Smooth muscle cell (in vitro differentiated cells): ENCODE results near the gene CKMT1B. TPM values are rescaled to one million over a fixed set of nuclear protein-coding genes. Genes with fewer than 3 reads are reported as not detected.
"Not testable (repeated sequence)": the region's sequence is repeated elsewhere in the genome, so short reads cannot be mapped to it uniquely, and the experiment has no call there.

ENCODE experiments used
- DNase-seq: peaks from one replicate; lab custom pipeline; 2025; ENCODE audit not compliant: unreplicated experiment; lab: John Stamatoyannopoulos, UW
- H2AFZ ChIP-seq: fragments of 200-600 bp; sonication (generic); 2 replicates; pipeline ENCODE4 v1.6.0; 2016; ENCODE audit warnings: antibody characterized with exemption, low read depth, mild to moderate bottlenecking
- H3F3A ChIP-seq: fragments of 200-600 bp; sonication (generic); 2 replicates; pipeline ENCODE4 v1.6.0; 2017; ENCODE audit warnings: antibody characterized with exemption, low read depth
- H3K27ac ChIP-seq: fragments of 200-600 bp; sonication (generic); 2 replicates; pipeline ENCODE4 v1.5.1; 2016; ENCODE audit warnings: low read depth, mild to moderate bottlenecking
- H3K27me3 ChIP-seq: fragments of 200-600 bp; sonication (generic); 2 replicates; pipeline ENCODE4 v1.6.1; 2016; ENCODE audit warnings: low read depth, mild to moderate bottlenecking
- H3K36me3 ChIP-seq: fragments of 200-600 bp; sonication (generic); 2 replicates; pipeline ENCODE4 v1.5.1; 2016; ENCODE audit warnings: low read depth
- H3K4me1 ChIP-seq: fragments of 200-600 bp; sonication (generic); 2 replicates; pipeline ENCODE4 v1.5.1; 2016; ENCODE audit warnings: low read depth
- H3K4me2 ChIP-seq: fragments of 200-600 bp; sonication (generic); 2 replicates; pipeline ENCODE4 v1.6.0; 2016; ENCODE audit warnings: mild to moderate bottlenecking
- H3K4me3 ChIP-seq: fragments of 200-600 bp; sonication (generic); 2 replicates; pipeline ENCODE4 v1.5.1; 2016; ENCODE audit warnings: mild to moderate bottlenecking
- H3K79me2 ChIP-seq: fragments of 200-600 bp; sonication (generic); 2 replicates; pipeline ENCODE4 v1.6.0; 2016; ENCODE audit warnings: low read depth, mild to moderate bottlenecking
- H3K9ac ChIP-seq: fragments of 200-600 bp; sonication (generic); 2 replicates; pipeline ENCODE4 v1.6.0; 2016; ENCODE audit warnings: low read depth
- H3K9me3 ChIP-seq: fragments of 200-600 bp; sonication (generic); replicated peaks from 2 replicates; pipeline ENCODE4 v1.5.1; 2016; ENCODE audit warnings: low read depth
- H4K20me1 ChIP-seq: fragments of 200-600 bp; sonication (generic); 2 replicates; pipeline ENCODE4 v1.6.0; 2016; ENCODE audit warnings: low read depth
- WGBS: methylation state at CpG from one replicate; pipeline ENCODE4 v1.1.7; 2016; ENCODE audit warnings: low lambda C conversion rate; 5-methylcytosine and 5-hydroxymethylcytosine counted together
- polyA plus RNA-seq: library from polyadenylated mRNA; unstranded; fragments of >200 nt; fragmentation: Nextera tagmentation; extraction: Ambion mirVana; gene quantifications from 2 replicates; pipeline ENCODE4 v1.2.1, GENCODE V29; 2016
- total RNA-seq: library from RNA; depleted of rRNA; stranded (reverse); fragments of >200 nt; gene quantifications from 2 replicates; pipeline ENCODE4 v1.2.3, GENCODE V29; 2014

Gene CKMT1B
- total and polyA plus RNA-seq, 2 experiments from 2014 or later: 7.2 TPM; not detected in 1

DNA sequence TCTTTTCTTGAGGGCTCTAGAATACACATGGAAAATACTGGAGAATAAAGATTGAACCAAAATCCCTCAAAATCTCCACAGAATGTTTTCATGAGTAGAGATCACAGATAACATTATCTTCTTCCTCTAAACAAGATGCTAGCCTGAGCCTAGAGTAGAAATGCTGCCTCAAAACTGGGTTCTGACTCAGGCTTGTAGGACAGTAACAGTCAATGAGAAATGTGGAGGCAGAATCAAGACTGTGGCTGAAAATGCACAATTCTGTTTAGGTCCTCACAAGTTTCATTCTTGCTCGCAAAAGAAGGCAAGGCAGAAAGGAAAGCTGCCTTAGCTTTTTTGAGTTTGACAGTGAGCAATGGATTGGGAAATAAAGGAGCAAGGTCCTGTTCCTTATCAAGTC, 19.2 kb upstream of the CKMT1B start:
- WGBS: no CpG with 5 or more reads among the region's 1 CpG
- not testable (repeated sequence) for H4K20me1 ChIP-seq, H3K4me3 ChIP-seq, H3K9ac ChIP-seq, H3K36me3 ChIP-seq, H3K27me3 ChIP-seq, H3K27ac ChIP-seq, H3K4me2 ChIP-seq, H3K4me1 ChIP-seq, H2AFZ ChIP-seq, H3K9me3 ChIP-seq, H3K79me2 ChIP-seq, DNase-seq, H3F3A ChIP-seq

DNA sequence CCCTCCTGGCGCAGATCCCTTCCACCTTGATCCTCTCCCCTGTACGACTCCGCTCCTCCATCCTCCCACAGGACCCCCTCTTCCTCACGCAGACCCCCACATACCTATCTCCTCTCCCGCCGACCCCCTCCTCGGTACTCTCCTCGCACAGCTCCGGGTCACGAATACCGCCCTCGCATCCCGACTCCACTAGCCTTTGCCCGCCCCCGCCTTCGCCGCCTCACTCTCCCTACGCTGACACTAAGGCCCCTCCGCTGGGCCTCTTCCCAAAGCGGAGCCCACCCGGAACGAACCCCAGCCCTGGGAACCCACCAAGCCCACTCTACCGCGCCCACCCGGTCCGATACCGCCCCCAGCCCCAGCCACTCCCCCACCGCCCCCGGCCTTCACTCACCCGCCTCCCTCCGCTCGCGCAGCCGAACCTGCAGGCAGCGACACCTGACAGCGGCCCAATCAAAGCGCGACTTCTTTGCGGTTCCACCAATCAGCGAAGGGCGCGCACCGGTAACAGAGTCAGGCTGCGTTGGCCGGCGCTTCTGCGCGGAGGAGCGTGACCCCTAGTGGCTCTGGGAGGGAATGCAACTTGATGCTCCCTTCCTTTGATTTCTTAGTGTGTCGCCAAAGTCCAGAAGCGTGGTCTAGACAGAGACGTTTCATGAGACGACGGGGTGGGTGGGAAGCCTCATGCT, 3.9 kb upstream of the CKMT1B start, which contains the start of gene PPIP5K1:
Gene PPIP5K1 (minus strand): TSS at position 431 of the 689 bp plus-strand sequence. CDS start 5,704 bp downstream, outside the sequence.
- H4K20me1 ChIP-seq, H3K27me3 ChIP-seq, H3K4me2 ChIP-seq, H3K4me1 ChIP-seq, H3K9me3 ChIP-seq, H3K36me3 ChIP-seq, H3K4me3 ChIP-seq, H3K79me2 ChIP-seq, H3F3A ChIP-seq, H3K27ac ChIP-seq, H2AFZ ChIP-seq, H3K9ac ChIP-seq, DNase-seq: not testable (repeated sequence)
- WGBS: no CpG with 5 or more reads among the region's 54 CpGs

GRCh38 chr15:43592841-43593240, 986 bp upstream of the CKMT1B start:
- not testable (repeated sequence) for H3K4me1 ChIP-seq, H3K9me3 ChIP-seq, H3K4me3 ChIP-seq, H3K36me3 ChIP-seq, H3K9ac ChIP-seq, H2AFZ ChIP-seq, H3K27me3 ChIP-seq, H3F3A ChIP-seq, H3K27ac ChIP-seq, H3K79me2 ChIP-seq, H4K20me1 ChIP-seq, DNase-seq, H3K4me2 ChIP-seq
- WGBS: 26% methylated on average over 4 of the region's 8 CpGs

DNA sequence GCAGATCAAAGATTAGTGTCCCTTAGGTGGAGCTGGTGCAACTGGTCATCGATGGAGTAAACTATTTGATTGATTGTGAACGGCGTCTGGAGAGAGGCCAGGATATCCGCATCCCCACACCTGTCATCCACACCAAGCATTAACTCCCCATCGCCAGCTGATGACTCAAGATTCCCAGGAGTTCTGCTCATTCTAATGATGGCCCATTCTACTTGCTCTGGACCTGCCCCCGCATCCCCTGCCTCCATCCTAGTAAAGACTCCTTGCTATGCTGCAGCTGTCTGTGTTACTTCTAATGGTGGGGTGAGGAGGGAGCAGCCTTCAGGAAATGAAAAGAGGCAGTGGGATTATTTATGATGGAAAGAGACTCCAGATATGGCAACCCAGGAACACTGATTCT, 5.3 kb downstream of the CKMT1B start:
- WGBS: 92% methylated on average over 6 of the region's 6 CpGs
- H3K9ac ChIP-seq, H2AFZ ChIP-seq, H3K27me3 ChIP-seq, DNase-seq, H3F3A ChIP-seq, H3K79me2 ChIP-seq, H3K4me2 ChIP-seq, H3K4me1 ChIP-seq, H3K4me3 ChIP-seq, H3K27ac ChIP-seq, H4K20me1 ChIP-seq, H3K9me3 ChIP-seq, H3K36me3 ChIP-seq: not testable (repeated sequence)

DNA sequence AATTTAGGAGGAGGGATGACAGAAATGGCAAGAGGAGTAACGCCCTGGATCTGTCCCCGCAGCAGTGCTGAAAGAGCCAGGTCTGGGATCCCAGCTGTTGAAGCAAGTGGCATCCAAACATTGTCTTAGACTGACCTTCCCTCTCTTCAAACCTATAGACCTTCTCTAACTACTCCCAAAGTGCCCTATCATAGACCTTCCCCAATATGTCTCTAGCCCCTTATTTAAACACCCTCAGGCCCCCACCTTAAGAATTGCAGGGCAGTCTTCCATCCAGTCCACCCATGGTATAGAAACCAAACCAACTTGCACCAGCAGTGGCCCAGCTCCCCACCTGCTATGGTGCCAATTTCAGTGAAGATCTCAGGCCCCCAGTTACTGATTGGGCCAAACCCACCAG, 6.4 kb downstream of the CKMT1B start:
- not testable (repeated sequence) for H3K4me2 ChIP-seq, H3K36me3 ChIP-seq, H3K9ac ChIP-seq, H3K27ac ChIP-seq, H3K27me3 ChIP-seq, H3K4me1 ChIP-seq, H3K4me3 ChIP-seq, H3K9me3 ChIP-seq, H4K20me1 ChIP-seq, H2AFZ ChIP-seq, H3K79me2 ChIP-seq, H3F3A ChIP-seq, DNase-seq
- WGBS: no CpG with 5 or more reads among the region's 2 CpGs

DNA sequence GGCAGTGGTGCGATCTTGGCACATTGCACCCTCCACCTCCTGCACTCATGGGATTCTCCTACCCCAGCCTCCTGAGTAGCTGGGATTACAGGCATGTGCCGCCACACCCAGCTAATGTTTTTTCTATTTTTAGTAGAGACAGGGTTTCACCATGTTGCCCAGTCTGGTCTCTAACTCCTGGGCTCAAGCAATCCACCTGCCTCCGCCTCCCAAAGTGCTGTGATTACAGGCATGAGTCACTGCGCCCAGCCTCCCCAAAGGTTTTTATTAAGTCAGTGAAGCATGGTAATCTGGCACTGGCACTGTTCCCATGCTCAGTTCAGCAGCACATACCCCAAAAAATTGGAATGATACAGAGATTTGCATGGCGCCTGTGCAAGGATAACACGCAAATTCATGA, 8.4 kb downstream of the CKMT1B start:
- not testable (repeated sequence) for H3K4me2 ChIP-seq, H3K4me1 ChIP-seq, H3K36me3 ChIP-seq, H4K20me1 ChIP-seq, H3K27ac ChIP-seq, H2AFZ ChIP-seq, H3K9ac ChIP-seq, H3K79me2 ChIP-seq, H3F3A ChIP-seq, H3K4me3 ChIP-seq, H3K27me3 ChIP-seq, DNase-seq, H3K9me3 ChIP-seq
- 91% methylated on average over 6 of the region's 6 CpGs for WGBS

GRCh38 chr15:43617750-43618149, 23.9 kb downstream of the CKMT1B start:
- H3K27me3 ChIP-seq, H3K4me1 ChIP-seq, H4K20me1 ChIP-seq, H3K36me3 ChIP-seq, H3K9me3 ChIP-seq, H3K4me3 ChIP-seq, H3K9ac ChIP-seq, H3K4me2 ChIP-seq, H3K79me2 ChIP-seq, H3K27ac ChIP-seq, DNase-seq, H3F3A ChIP-seq, H2AFZ ChIP-seq: not testable (repeated sequence)
- WGBS: 65% methylated on average over 5 of the region's 8 CpGs

DNA sequence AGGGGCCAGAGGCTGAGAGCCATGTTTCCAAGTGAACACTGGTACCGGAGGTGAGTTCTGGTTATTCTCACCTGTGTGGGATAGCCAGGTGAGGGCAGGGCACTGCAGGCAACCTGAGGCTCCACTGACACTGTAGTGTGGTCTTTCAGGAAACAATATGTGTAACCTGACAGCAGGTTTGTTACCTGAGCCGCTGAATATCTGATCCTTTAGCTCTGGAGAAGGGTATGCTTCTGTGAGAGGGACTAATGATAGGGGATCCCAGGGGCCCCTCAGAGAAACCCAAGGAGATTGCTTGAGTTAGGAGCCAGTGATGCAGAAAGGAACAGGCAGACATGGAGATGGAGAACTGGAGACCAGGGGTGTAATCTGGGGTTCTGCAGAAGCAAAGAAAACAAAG, 24.9 kb downstream of the CKMT1B start, which contains the start of gene STRC:
Gene STRC (minus strand): TSS at position 101 of the 400 bp plus-strand sequence. CDS start 78 bp downstream, at position 23.
- not testable (repeated sequence) for H3K4me1 ChIP-seq, H3F3A ChIP-seq, H3K27me3 ChIP-seq, H3K9me3 ChIP-seq, H3K36me3 ChIP-seq, H3K4me3 ChIP-seq, H3K9ac ChIP-seq, DNase-seq, H2AFZ ChIP-seq, H4K20me1 ChIP-seq, H3K4me2 ChIP-seq, H3K27ac ChIP-seq, H3K79me2 ChIP-seq
- WGBS: no CpG with 5 or more reads among the region's 2 CpGs
